Measurements from ENCODE around the gene SHCBP1. TPM values are rescaled to one million over a fixed set of nuclear protein-coding genes. Genes with fewer than 3 reads are reported as not detected.

SHCBP1 gene
- polyA plus RNA-seq, 6 donors from 2014 or later, result 0.19 to 1.1 (median 0.53) TPM; not detected in 1

Other genes starting within 250 kb of the SHCBP1 start
- 100 to 1,000 TPM in 1 of 6 donors, 10 to 100 TPM in 5; 74.1 to 105 (median 95.4) TPM for gene VPS35, start 67.8 kb upstream of the SHCBP1 start, polyA plus RNA-seq (ENCODE audit: low read depth in 6 of 6)
- 1 to 10 TPM in 5 of 6 donors, under 1 TPM in 1; 0.71 to 7.8 (median 1.5) TPM for gene ORC6, start 68.3 kb upstream of the SHCBP1 start, polyA plus RNA-seq (ENCODE audit: low read depth in 6 of 6)
- not detected for gene MYLK3, start 127.0 kb upstream of the SHCBP1 start, polyA plus RNA-seq (ENCODE audit: low read depth in 6 of 6)
- 10 to 100 TPM in 5 of 6 donors, 1 to 10 TPM in 1; 9.2 to 13.9 (median 11.9) TPM for gene C16orf87, start 209.8 kb upstream of the SHCBP1 start, polyA plus RNA-seq (ENCODE audit: low read depth in 6 of 6)

Measured in naive B cell (primary cell).